ENCODE measurements around the gene SPTLC3.

SPTLC3 gene

DNA sequence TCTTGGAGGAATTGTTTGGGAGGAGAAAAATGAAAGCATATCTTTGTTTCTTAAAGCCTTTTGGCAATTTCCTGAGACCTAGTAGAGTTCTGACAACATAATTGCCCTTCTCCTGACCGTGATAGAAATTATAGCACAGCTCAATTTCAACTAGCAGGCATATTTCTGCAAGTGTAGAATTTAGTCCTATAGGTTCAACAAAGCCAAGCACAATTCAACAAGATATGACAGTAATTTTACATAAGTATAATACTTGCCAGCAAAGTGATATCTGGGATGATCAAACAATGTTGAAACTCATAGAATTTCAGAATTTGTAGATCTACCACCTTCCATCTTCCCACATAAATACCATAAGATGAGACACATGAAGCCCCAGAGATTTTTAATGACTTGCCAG is 73.1 kb downstream of the SPTLC3 start:
- no peak for TF ChIP-seq ZNF274 (IDR thresholded peaks at IDR 0.05; ENCODE audit: low read depth, low read length)

DNA sequence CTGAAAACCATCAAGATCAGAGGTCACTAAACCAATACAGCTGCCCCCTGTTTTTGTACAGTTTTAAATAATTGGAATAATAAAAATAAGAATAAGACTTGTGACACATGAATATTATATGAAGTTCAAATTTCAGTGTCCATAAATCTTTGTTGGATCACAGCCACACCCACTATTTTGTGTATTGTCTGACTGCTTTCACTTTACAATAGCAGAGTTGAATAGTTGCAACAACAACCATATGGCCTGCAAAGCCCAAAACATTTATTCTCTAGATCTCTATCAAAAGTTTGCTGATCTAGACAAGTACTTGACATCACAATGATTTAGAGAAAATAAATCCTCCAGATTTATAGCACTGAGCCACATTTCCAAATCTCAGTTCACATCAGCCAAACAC is 73.6 kb downstream of the SPTLC3 start:
- no peak for TF ChIP-seq ZNF274 (IDR thresholded peaks at IDR 0.05; ENCODE audit: low read depth, low read length)
- H3K4me3 ChIP-seq (ENCODE audit: low read length) = no peak overlapping the region

More for the DNA sequence above, 73.1 kb downstream of the SPTLC3 start:
- H3K4me3 ChIP-seq (ENCODE audit: low read length) = no peak overlapping the region

DNA sequence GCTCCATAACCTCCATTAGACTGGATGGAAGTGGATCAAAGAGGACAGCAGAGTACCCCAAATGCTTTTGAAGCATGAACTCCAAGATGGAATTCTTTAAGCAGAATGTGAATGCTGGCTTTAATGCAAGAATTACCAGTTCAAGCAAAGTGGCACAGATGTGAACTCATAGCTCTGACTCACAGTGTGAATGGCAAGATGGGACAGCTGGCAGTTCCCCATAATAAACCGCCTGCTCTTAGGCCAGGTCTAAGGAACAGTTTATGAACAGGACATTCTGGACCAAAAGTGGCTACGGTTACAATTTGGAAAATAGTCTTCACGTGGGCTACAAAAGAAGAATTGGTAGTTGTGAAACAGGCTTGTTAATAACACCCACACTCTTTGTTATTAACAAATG is 76.5 kb downstream of the SPTLC3 start:
- H3K4me3 ChIP-seq (ENCODE audit: low read length) = no peak overlapping the region
- TF ChIP-seq ZNF274 (IDR thresholded peaks at IDR 0.05; ENCODE audit: low read depth, low read length) = no peak

GRCh38 chr20:13089950-13090469 is 81.2 kb downstream of the SPTLC3 start:
- TF ChIP-seq ZNF274 (IDR thresholded peaks at IDR 0.05; ENCODE audit: low read depth, low read length) = no peak
- no peak overlapping the region for H3K4me3 ChIP-seq (ENCODE audit: low read length)

DNA sequence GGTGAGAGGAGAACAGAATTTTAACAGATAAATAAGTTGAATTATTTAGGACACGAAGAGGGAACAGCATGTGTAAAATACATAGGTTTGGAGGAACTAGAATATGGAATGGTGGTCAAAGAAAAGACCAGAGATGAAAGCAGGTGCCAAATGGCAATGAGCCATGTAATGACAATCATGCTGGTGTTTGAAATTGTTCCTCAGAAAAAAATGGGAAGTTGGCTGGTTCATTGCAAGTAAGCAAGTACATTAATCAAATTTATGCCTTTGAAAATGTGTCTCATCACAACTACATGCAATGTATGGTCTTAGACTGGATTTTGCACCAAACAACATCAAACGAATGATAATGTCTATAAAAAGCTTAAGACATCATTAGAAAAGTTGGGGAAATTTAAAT is 83.3 kb downstream of the SPTLC3 start:
- no peak overlapping the region for H3K4me3 ChIP-seq (ENCODE audit: low read length)
- TF ChIP-seq ZNF274 (IDR thresholded peaks at IDR 0.05; ENCODE audit: low read depth, low read length) = no peak

DNA sequence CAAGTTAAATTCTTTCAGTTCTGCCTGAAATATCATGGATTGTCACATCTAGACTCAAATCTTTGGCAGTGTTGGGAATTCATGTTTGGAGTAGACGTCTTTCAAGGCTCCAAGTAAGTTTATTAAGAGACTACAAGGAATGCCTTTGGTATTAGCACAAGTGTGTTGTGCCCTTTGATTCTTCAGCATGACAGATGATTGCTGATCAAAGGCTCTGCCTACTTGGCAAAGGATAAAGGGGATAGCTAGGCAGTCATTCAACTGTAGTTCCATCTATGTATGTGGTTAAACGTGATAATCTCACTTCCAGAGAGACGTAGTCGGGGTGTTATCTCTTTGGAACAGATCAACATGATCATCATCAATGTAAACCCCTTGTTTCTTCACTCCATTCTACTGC is 86.2 kb downstream of the SPTLC3 start:
- no peak for TF ChIP-seq ZNF274 (IDR thresholded peaks at IDR 0.05; ENCODE audit: low read depth, low read length)
- no peak overlapping the region for H3K4me3 ChIP-seq (ENCODE audit: low read length)

DNA sequence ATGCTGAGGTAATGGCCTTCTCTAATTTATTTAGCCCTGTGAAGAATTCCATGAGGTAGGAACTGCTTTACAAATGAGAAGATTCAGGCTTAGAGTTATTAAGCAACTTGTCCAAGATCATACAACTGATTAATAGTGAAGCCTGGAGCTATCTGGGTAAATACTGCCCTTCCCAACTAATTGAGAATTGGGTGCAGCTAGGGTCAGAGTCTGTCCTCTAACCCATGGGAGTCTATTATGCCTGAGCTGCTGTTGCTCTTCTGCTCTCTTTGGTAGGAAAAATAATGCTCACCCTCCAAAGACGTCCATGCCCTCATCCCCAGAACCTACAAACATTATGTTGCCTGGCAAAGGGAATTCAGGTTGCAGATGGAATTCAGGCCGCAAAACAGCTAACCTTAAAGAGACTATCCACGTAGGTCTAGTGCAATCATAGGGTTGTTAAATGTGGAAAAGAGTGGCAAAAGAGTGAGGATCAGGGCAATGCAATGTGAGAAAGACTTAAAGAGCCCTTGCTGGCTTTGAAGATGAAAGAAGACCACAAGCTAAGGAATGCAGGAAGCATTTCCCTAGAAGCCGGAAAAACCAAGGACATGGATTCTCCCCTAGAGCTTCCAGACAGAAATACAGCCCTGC is 90.1 kb downstream of the SPTLC3 start:
- no peak for TF ChIP-seq ZNF274 (IDR thresholded peaks at IDR 0.05; ENCODE audit: low read depth, low read length)
- H3K4me3 ChIP-seq (ENCODE audit: low read length) = no peak overlapping the region

- no peak for TF ChIP-seq ZNF274 (IDR thresholded peaks at IDR 0.05; ENCODE audit: low read depth, low read length)
- H3K4me3 ChIP-seq (ENCODE audit: low read length) = no peak overlapping the region
Measured at GRCh38 chr20:13099676-13100075, 90.9 kb downstream of the SPTLC3 start.

- TF ChIP-seq ZNF274 (IDR thresholded peaks at IDR 0.05; ENCODE audit: low read depth, low read length) = no peak
- no peak overlapping the region for H3K4me3 ChIP-seq (ENCODE audit: low read length)
Measured at GRCh38 chr20:13101276-13101675, 92.5 kb downstream of the SPTLC3 start.

GRCh38 chr20:13101706-13102105 is 92.9 kb downstream of the SPTLC3 start:
- H3K4me3 ChIP-seq (ENCODE audit: low read length) = no peak overlapping the region
- no peak for TF ChIP-seq ZNF274 (IDR thresholded peaks at IDR 0.05; ENCODE audit: low read depth, low read length)

GRCh38 chr20:13102237-13102636 is 93.5 kb downstream of the SPTLC3 start:
- no peak for TF ChIP-seq ZNF274 (IDR thresholded peaks at IDR 0.05; ENCODE audit: low read depth, low read length)
- no peak overlapping the region for H3K4me3 ChIP-seq (ENCODE audit: low read length)

DNA sequence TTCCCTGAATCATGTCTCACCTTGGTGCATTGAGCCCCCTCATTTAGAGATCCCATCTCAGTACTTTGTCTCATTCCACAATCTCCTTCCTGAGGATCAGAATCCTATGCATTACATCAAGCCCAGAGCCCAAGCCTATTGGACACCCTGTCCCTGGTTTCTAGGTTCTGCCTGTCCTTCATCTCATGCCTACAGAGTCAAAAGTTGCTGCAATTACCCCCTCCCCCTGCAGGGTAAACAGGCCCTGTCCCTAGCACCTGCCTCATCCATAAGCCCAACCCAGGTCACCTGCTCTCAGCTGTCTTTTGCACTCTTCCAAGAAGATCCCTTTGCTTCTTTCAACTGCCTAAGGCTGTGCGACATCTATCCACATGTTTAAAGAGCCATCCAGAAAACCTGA is 93.9 kb downstream of the SPTLC3 start:
- no peak overlapping the region for H3K4me3 ChIP-seq (ENCODE audit: low read length)
- no peak for TF ChIP-seq ZNF274 (IDR thresholded peaks at IDR 0.05; ENCODE audit: low read depth, low read length)

- no peak overlapping the region for H3K4me3 ChIP-seq (ENCODE audit: low read length)
- no peak for TF ChIP-seq ZNF274 (IDR thresholded peaks at IDR 0.05; ENCODE audit: low read depth, low read length)
Measured at GRCh38 chr20:13105039-13105438, 96.3 kb downstream of the SPTLC3 start.

DNA sequence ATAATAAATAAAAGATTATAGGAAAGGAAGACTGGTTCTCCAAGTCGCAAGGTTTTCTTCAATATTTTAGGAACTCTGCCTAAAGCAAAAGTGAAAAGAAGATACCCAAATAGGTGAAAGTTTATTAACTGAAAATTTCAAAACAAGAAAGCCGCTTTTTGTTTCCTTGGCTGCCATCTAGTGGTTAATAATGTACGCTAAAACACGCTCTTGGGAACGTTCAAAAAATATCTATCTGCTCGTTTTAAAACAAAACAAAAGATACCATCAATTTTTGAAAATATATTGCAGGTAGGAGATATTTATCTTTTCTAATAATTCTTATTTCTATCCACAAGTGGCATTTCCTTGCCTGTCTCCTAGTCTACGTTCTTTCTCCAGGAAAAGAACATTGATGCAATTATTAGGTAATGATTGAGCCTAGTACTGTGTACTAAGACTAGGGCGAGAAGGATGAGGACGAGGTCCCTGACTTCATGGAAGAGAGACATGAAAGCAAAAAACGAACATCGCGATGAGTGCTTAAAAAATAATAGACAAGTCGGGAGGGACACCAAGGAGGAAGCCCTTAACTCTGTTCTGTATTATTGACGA is 97.2 kb downstream of the SPTLC3 start:
- no peak for TF ChIP-seq ZNF274 (IDR thresholded peaks at IDR 0.05; ENCODE audit: low read depth, low read length)

DNA sequence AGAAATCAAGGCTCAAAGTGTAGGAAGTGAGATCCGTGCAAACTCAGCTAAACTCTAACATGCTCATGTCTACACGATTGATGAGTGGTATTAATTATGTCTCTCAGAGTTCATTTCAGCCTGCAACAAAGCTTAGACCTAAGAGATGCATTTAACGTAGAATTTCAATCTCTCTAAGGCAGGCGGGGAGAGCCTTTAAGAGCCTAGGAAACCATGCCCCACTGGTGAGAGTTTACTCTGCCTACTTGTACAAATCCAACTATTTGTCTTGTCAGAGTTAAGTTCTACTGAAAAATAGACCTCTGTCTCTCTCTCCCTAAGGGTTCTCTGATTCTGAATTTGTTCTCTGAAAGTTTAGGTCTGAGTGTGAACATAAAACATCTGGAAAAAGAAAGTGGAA is 100.9 kb downstream of the SPTLC3 start:
- TF ChIP-seq ZNF274 (IDR thresholded peaks at IDR 0.05; ENCODE audit: low read depth, low read length) = no peak
- no peak overlapping the region for H3K4me3 ChIP-seq (ENCODE audit: low read length)

More for the DNA sequence above, 97.2 kb downstream of the SPTLC3 start:
- no peak overlapping the region for H3K4me3 ChIP-seq (ENCODE audit: low read length)

Measured in GM08714 (cell line).